OCI-LY1 (cell line): Measurements from ENCODE around the gene CHRNB4.

ENCODE experiments used
- H2AFZ ChIP-seq: fragments of 200-600 bp; sonication (generic), shearing (Covaris generic); 2 replicates; pipeline ENCODE4 v1.6.0; 2014; ENCODE audit warnings: antibody characterized with exemption, mild to moderate bottlenecking, low read length
- H3F3A ChIP-seq: fragments of 200-600 bp; sonication (generic), shearing (Covaris generic); 2 replicates; pipeline ENCODE4 v1.6.0; 2014; ENCODE audit warnings: mild to moderate bottlenecking, antibody characterized with exemption, low read length, moderate library complexity; ENCODE audit not compliant: insufficient read depth
- H3K27ac ChIP-seq: fragments of 200-600 bp; sonication (generic); 2 replicates; pipeline ENCODE4 v1.5.1; 2014; ENCODE audit warnings: low read length, mixed run types, mild to moderate bottlenecking, low read depth; ENCODE audit not compliant: poor library complexity, severe bottlenecking
- H3K27me3 ChIP-seq: fragments of 200-600 bp; sonication (generic); 2 replicates; pipeline ENCODE4 v1.6.0; 2014; ENCODE audit warnings: antibody characterized with exemption, mild to moderate bottlenecking, low read length, moderate library complexity; ENCODE audit not compliant: insufficient read depth
- H3K36me3 ChIP-seq: fragments of 200-600 bp; sonication (generic); 2 replicates; pipeline ENCODE4 v1.6.1; 2014; ENCODE audit warnings: mild to moderate bottlenecking, antibody characterized with exemption, low read length, moderate library complexity, mixed read lengths; ENCODE audit not compliant: insufficient read depth
- H3K4me1 ChIP-seq: fragments of 200-600 bp; sonication (generic); 2 replicates; pipeline ENCODE4 v1.5.1; 2014; ENCODE audit warnings: mild to moderate bottlenecking, low read length, moderate library complexity; ENCODE audit not compliant: insufficient read depth, severe bottlenecking
- H3K4me2 ChIP-seq: fragments of 200-600 bp; sonication (generic), shearing (Covaris generic); 2 replicates; pipeline ENCODE4 v1.6.1; 2014; ENCODE audit warnings: low read length
- H3K4me3 ChIP-seq: fragments of 200-600 bp; sonication (generic); 2 replicates; pipeline ENCODE4 v1.5.1; 2014; ENCODE audit warnings: low read length, low read depth, mild to moderate bottlenecking, mixed read lengths; ENCODE audit not compliant: poor library complexity, severe bottlenecking
- H3K79me2 ChIP-seq: fragments of 200-600 bp; shearing (Covaris generic); 2 replicates; pipeline ENCODE4 v1.6.1; 2016; ENCODE audit warnings: mixed run types, low read length, mixed read lengths; ENCODE audit not compliant: insufficient read depth
- H3K9ac ChIP-seq: fragments of 200-600 bp; sonication (generic), shearing (Covaris generic); 2 replicates; pipeline ENCODE4 v1.6.1; 2014; ENCODE audit warnings: mild to moderate bottlenecking, low read length, mixed read lengths
- H3K9me2 ChIP-seq: fragments of 200-600 bp; sonication (generic), shearing (Covaris generic); 2 replicates; pipeline ENCODE4 v1.6.1; 2014; ENCODE audit warnings: low read depth, mild to moderate bottlenecking, low read length, mixed read lengths
- H3K9me3 ChIP-seq: fragments of 200-600 bp; shearing (Covaris generic); 2 replicates; pipeline ENCODE4 v1.6.1; 2014; ENCODE audit warnings: low read length, mixed read lengths
- H4K20me1 ChIP-seq: fragments of 200-600 bp; sonication (generic), shearing (Covaris generic); 2 replicates; pipeline ENCODE4 v1.6.0; 2016; ENCODE audit warnings: mild to moderate bottlenecking, low read length; ENCODE audit not compliant: insufficient read depth
- CTCF ChIP-seq: fragments of 200-600 bp; sonication (generic), shearing (Covaris generic); IDR thresholded peaks from 2 replicates; pipeline ENCODE4 v1.5.1; 2017; ENCODE audit warnings: mild to moderate bottlenecking, antibody characterized with exemption, low read length, moderate library complexity, mixed read lengths
- EZH2 ChIP-seq: fragments of 200-600 bp; sonication (generic), shearing (Covaris generic); IDR thresholded peaks from 2 replicates; pipeline ENCODE4 v1.8.0; 2017; ENCODE audit warnings: borderline replicate concordance, mixed run types, mild to moderate bottlenecking, antibody characterized with exemption, low read length, moderate library complexity, mixed read lengths

The CHRNB4 gene

GRCh38 chr15:78641102-78641748 lies at the start of gene CHRNB4:
Gene CHRNB4, minus strand, starts transcription at chr15:78641210. Its CDS starts 77 bp downstream, at chr15:78641133.
- no peak within 1 kb of the TSS for H3K4me3 ChIP-seq
- H3K4me2 ChIP-seq, result no peak within 1 kb of the TSS
- no peaks in the 10 kb centered on the region for H4K20me1 ChIP-seq
- H2AFZ ChIP-seq, result no peak within 1 kb of the TSS
- no peak within 1 kb of the TSS for H3K27ac ChIP-seq
- no peaks in the 10 kb centered on the region for H3K4me1 ChIP-seq
- H3K9me2 ChIP-seq, result no peaks in the 10 kb centered on the region
- no peaks in the 10 kb centered on the region for H3K9me3 ChIP-seq
- no peak for TF ChIP-seq EZH2
- TF ChIP-seq CTCF, result no peak
- H3K27me3 ChIP-seq, result peaks cover 4% of the 10 kb centered on the region; the same call in 1 of the 2 replicates
- H3K9ac ChIP-seq, result no peak within 1 kb of the TSS
- H3F3A ChIP-seq, result no peaks in the 10 kb centered on the region
- no peaks in the 10 kb centered on the region for H3K36me3 ChIP-seq
- H3K79me2 ChIP-seq, result no peaks in the 10 kb centered on the region

GRCh38 chr15:78689626-78690025 lies 48.6 kb upstream of the CHRNB4 start:
- Histone ChIP-seq H3K4me3 (no peak overlapping the region), H3K27ac (no peak overlapping the region), H3K36me3 (no peaks in the 10 kb centered on the region), H3K9me2 (no peaks in the 10 kb centered on the region), H3K4me1 (no peaks in the 10 kb centered on the region), H3F3A (no peaks in the 10 kb centered on the region), H3K4me2 (no peak overlapping the region), H3K9me3 (no peaks in the 10 kb centered on the region), H3K9ac (no peak overlapping the region), H2AFZ (no peak overlapping the region), H4K20me1 (no peaks in the 10 kb centered on the region), H3K79me2 (no peaks in the 10 kb centered on the region), H3K27me3 (peaks cover 9% of the 10 kb centered on the region; the same call in 1 of the 2 replicates)
- no peak for TF ChIP-seq CTCF
- TF ChIP-seq EZH2, result no peak

- no peak overlapping the region for H2AFZ ChIP-seq
- no peak overlapping the region for H3K9ac ChIP-seq
- H3K9me2 ChIP-seq, result no peaks in the 10 kb centered on the region
- no peaks in the 10 kb centered on the region for H4K20me1 ChIP-seq
- H3K36me3 ChIP-seq, result no peaks in the 10 kb centered on the region
- no peak overlapping the region for H3K27ac ChIP-seq
- no peak overlapping the region for H3K4me2 ChIP-seq
- H3F3A ChIP-seq, result no peaks in the 10 kb centered on the region
- no peaks in the 10 kb centered on the region for H3K4me1 ChIP-seq
- no peaks in the 10 kb centered on the region for H3K79me2 ChIP-seq
- TF ChIP-seq EZH2 (no peak), CTCF (no peak)
- H3K27me3 ChIP-seq, result peaks cover 8% of the 10 kb centered on the region; the same call in 1 of the 2 replicates
- H3K9me3 ChIP-seq, result no peaks in the 10 kb centered on the region
- no peak overlapping the region for H3K4me3 ChIP-seq
Measured at GRCh38 chr15:78685925-78686324, 44.9 kb upstream of the CHRNB4 start.
